GM12891 (cell line): ENCODE results near the gene PIP5K1C.

ENCODE experiments used
- POLR2A ChIP-seq: IDR thresholded peaks from 2 replicates; pipeline ENCODE4 v1.6.1; 2011; ENCODE audit warnings: low read depth, low read length, control low read depth
- POLR2AphosphoS5 ChIP-seq: IDR thresholded peaks from 2 replicates; pipeline ENCODE4 v1.6.1; 2011; ENCODE audit warnings: low read depth, low read length, control low read depth

DNA sequence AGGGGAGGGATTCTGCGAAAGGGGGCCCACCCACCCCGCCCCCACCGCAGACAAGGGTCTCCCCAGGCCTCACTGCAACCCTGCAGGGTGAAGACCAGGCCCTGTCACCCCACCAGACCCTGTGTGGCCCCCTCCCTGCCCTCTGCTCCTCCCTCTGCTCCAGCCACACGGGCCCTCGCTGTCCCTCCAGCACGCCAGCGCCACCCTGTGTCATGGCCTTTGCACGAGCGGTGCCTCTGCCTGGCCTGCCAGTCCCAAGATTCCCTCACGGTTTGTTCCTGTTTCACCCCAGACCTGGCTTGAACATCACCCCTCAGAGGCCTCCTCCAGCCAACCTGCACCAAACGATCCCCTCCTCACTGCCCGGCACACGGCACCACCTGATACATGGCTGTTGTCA, 27.3 kb downstream of the PIP5K1C start:
- no peak for TF ChIP-seq POLR2A
- TF ChIP-seq POLR2AphosphoS5: no peak
